HG02840 (cell line): ENCODE data around the gene LACRT.

Experiments
- ATAC-seq: cut with Tn5 transposase; IDR thresholded peaks from one replicate; pipeline ENCODE4 v1.9.1; 2021; ENCODE audit warnings: mild to moderate bottlenecking, moderate library complexity, moderate number of reproducible peaks; ENCODE audit not compliant: unreplicated experiment, low FRiP score

LACRT gene

DNA sequence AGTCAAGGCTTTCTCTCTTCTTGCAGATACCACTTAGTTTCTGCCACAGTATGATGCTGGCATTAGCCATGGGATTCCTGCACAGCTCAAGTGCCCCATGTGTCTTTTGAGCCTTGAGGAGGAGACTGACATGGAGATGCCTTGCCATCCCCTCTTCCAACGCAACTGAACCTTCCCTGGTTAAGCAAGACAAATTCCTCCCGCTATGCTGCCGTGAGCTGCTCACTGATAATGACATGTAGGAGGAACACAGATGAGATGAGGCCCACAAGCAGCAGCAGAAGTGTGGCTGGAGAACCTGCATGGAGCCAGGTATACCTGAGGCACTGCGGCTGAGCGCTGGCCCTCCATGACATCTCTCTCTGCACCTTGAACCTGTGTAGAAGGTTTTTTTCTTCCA lies 30.8 kb downstream of the LACRT start:
- ATAC-seq: no peak

- peak; percentile 79 for ATAC-seq
Measured at GRCh38 chr12:54603173-54603814, 31.4 kb downstream of the LACRT start.

DNA sequence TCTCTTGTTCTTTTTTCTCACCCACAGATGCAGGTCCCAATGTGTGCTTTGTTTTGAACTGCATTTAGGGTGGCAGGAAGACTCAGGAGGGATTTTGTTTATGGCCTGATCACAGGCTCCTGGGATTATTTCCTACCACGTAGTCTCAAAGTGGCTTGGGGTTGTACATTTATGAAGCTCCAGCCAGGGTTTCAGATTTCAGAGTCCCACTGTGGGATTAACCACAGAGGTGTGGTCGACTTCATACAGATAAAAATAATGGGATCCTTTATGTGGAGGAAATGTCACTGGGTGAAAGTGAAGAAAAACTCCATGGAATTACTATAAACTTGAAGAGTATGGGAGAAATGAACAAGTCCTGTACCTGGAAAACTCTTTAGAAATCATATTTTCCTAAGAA lies 32.0 kb downstream of the LACRT start:
- no peak for ATAC-seq

DNA sequence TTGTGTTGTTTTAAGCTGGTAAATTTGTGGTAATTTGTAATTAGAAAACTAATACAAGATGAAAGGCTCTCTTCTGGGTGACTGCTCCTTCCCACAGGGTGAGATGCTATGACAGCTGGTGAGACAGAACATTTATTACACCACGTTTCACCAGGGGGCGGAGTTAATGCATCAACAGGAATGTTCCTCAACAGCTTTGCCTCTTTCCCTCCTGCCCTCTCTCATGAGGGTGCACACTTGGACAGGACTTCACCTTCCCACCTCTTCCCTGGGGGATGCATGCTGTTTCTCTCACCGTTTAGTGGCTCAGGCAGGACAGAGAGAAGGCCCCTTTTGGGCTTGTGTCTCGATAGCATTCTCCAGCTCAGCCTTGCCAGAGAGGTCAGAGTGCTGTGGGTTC lies 32.9 kb downstream of the LACRT start:
- no peak for ATAC-seq

GRCh38 chr12:54598970-54599369 lies 35.7 kb downstream of the LACRT start:
- ATAC-seq: no peak

DNA sequence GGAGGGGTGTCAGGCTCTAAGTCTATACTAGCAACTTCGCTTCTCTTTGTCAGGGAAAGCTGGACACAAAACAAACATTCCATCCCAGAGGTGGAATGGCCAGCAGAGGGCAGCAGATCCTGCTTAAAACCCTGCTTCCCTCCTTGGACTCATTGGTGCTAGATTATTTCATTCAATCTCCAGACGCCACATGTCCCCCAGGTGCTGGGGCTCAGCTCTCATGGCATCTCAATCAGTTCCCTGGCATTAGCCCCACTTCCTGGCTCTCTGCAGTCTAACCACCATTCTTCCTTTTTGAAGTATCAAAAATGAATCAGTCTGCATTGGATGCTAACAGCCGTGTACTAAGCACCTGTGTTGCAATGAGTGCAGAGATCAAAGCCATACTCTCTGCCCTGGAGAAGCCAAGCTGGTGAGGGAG lies 38.2 kb downstream of the LACRT start:
- ATAC-seq: no peak

DNA sequence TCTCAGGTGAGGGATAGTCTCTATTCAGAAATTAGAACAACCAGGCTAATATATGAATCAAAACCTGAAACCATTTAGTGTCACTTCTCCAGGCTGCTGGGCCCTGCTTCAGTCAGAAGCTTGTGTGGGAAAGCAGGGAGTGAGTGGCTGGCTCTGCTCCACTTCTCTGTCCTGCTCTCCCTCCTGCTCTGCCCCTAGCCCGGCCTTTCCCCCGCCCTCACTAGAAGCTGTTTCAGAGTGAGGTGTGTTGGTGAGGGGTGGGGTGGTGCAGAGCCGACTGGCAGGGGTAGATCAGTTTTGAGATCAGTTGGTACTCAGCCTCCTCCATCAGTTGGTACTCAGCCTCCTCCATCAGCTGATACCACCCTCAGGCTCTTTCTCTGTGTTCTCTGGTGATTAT lies 39.2 kb downstream of the LACRT start:
- no peak for ATAC-seq

DNA sequence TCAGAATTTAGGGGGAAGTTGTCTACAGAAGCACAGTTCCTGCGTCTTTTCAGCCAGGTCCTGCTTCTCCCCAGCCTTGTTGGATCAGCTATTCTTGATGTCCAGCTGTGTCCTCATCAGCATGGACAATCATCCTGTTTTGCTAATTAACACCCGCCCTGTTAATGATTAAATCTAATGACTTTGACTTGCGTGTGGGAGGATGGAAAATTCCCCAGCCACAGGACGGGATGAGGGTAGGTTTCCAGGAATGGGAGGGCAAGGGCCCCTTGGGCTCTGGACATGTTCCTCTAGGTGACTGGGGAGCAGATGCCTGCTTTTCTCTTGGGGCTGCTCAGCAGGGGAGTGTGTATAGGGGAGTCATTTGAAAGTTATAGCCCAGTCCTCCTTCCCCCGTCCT lies 41.0 kb downstream of the LACRT start:
- ATAC-seq: no peak

GRCh38 chr12:54593135-54593534 lies 41.6 kb downstream of the LACRT start:
- no peak for ATAC-seq

- ATAC-seq: no peak
Measured at GRCh38 chr12:54592316-54592715, 42.4 kb downstream of the LACRT start.

DNA sequence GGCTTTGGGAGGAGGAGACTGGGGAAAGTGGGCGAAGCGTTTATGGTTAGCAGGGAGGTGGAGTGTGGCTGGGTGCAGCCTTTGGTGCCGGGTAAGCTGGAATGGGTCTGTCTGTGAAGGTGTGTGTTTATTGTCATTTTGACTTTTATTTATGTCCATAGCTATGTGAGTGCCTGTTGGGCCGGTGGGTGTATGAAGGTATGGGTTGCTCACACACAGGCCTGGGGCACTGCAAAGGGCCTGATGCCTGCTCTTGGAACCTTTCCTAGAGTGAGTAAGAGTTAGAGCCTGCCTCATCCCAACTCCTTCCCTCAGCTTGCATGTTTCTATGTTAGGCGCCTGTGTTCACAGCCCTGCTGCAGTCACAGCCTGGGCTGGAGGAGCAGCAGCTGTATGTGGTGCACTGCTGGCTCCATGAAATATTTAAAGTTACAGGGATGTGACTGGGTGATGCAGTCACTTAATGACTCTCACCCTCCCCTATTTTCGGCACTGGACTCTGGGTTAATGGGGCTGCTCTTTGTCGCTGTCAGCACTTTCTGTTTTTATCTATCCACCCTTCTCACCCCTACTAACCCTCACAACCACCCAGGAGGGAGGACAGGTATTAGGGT lies 43.6 kb downstream of the LACRT start:
- no peak for ATAC-seq

GRCh38 chr12:54589964-54590363 lies 44.7 kb downstream of the LACRT start:
- ATAC-seq: no peak

- no peak for ATAC-seq
Measured at GRCh38 chr12:54588890-54589267, 45.8 kb downstream of the LACRT start.

DNA sequence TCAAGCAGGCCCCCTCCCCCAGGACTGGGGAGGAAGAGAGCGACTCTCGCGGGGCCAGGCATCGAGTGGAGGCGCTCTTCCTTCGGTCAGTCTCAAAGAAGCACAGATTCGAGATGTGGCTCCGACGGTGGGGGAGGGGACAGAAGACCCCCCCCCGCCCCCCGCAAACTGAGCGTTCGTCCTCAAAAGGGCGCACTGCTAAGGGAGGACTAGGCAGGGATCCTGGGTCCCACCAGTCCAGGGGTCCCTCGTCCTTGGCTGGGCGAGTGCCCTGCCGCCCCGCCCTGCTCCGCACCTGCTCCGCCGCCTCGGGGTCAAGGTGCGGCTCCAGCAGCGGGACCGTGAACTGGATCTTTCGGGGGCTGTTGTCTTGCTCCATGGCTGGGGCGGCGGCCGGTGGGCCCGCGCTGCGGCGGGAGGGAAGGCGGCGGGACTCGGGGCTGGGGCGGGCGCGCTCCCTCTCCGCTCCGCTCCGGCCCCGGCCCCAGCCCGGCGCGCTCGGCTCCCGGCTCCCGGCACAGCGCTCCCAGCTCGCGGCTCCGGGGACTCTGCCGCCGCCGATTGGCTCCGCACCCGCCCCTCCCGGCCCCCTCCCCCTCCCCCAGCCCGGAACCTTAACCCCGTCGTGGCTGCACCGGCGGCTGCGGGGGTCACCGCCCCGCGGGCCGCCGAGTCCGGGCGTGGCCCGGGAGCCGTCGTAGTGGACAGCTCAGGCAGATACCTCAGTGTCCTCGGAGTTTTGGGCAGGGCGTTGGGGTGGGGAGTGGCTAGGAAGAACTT lies 46.4 kb downstream of the LACRT start, which contains the start of gene PPP1R1A:
PPP1R1A (minus strand) TSS at position 550 of the 780 bp plus-strand sequence; CDS start at position 379, 171 bp downstream.
- no peak for ATAC-seq

- ATAC-seq: no peak
Measured at GRCh38 chr12:54587315-54587873, 47.3 kb downstream of the LACRT start.

- ATAC-seq: no peak
Measured at GRCh38 chr12:54586620-54587019, 48.1 kb downstream of the LACRT start.

DNA sequence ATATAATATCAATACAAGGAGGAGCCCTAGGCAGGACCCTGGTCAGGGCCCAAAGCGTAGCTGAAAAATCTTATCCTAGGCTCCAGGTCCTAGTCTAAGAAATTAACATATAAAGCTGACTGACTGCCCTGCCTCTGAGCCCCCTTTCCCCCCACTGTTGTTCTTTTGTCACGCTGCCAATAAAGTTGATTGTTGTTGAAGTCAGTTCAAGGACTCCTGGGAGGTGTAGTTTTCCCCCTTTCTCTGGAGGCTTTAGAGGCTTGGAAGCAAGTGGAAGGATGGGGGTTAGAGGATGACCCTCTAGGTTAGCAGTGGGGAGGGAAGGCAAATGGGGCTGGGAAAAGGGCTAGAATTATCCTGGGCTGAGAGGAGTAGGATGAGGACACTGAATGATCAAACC lies 49.5 kb downstream of the LACRT start:
- no peak for ATAC-seq

DNA sequence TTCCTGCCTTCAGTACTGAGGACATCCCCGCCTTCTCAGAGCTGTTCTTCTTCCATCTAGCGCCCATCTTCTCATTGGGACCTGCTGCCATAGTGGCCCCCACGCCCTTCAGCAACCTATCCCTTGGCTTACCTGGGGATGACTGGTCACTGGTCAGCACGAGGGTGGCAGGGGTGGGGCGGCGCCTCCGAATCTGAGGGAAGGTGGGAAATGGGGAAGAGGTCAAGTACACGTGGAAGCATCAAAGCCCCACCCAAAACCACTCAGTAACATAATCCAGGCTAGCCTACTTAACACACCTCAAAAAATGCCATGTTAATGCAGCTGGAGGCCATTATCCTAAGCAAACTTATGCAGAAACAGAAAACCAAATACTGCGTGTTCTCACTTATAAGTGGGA lies 50.6 kb downstream of the LACRT start:
- no peak for ATAC-seq

DNA sequence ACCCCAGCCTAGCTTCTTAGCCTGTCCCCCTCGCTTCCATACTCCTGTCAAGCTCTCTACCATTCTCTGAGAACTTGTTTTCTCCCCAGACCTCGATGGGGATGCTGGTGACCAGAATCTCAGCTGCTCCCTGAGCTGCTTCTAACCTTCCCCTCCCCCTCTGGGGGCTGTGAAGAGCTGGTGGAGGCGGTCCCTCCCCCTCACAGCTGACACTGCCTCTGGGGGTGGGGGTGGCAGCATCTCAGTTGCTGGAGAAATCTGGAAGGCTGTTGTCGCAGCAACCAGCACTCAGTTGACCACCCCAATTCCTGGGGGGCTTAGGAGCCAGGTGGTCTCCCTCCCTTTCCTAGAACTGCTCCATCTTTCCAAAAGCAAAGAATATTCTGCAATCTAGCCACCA lies 51.0 kb downstream of the LACRT start:
- ATAC-seq: no peak

- no peak for ATAC-seq
Measured at GRCh38 chr12:54581412-54581811, 53.3 kb downstream of the LACRT start.
